ENCODE results near the gene CHRFAM7A. TPM values are rescaled to one million over a fixed set of nuclear protein-coding genes. Genes with fewer than 3 reads are reported as not detected.
A peak's percentile ranks its signal among the peaks of the same experiment; 100 is the strongest.
"Not testable (repeated sequence)": the region's sequence is repeated elsewhere in the genome, so short reads cannot be mapped to it uniquely, and the experiment has no call there.

The CHRFAM7A gene
- total and polyA plus RNA-seq, 7 donors = 0.13 to 0.43 (median 0.31) TPM; not detected in 2

GRCh38 chr15:30376375-30377081, 16.8 kb downstream of the CHRFAM7A start:
- DNase-seq; H3K4me3 ChIP-seq; intact Hi-C loops (cut with DNase I); H3K27ac ChIP-seq; H3K27me3 ChIP-seq (ENCODE audit: insufficient read depth in 3 of 3, low read length in 2 of 3); H3K9me3 ChIP-seq; ATAC-seq; H3K4me1 ChIP-seq; H3K36me3 ChIP-seq (ENCODE audit: insufficient read depth in 1 of 2, low read depth in 1 of 2): not testable (repeated sequence)
- no CpG with 5 or more reads among the region's 17 CpGs for WGBS, 3 donors

GRCh38 chr15:30375872-30376271, 17.5 kb downstream of the CHRFAM7A start:
- WGBS, 3 donors = 17 to 62% (median 52%) methylated on average over 2 to 4 of the region's 4 CpGs
- peak in 1 of 2 donors; percentile 14 for DNase-seq
- H3K27me3 ChIP-seq (ENCODE audit: insufficient read depth in 3 of 3, low read length in 2 of 3); H3K27ac ChIP-seq; intact Hi-C loops (cut with DNase I); H3K9me3 ChIP-seq; H3K36me3 ChIP-seq (ENCODE audit: insufficient read depth in 1 of 2, low read depth in 1 of 2); H3K4me1 ChIP-seq; H3K4me3 ChIP-seq; ATAC-seq: not testable (repeated sequence)

GRCh38 chr15:30374862-30375261, 18.5 kb downstream of the CHRFAM7A start:
- DNase-seq; intact Hi-C loops (cut with DNase I): not testable (repeated sequence)
- WGBS, 3 donors = 43 to 80% methylated on average over 1 to 3 of the region's 10 CpGs; no CpG with 5 or more reads in 1 of the 3 donors

DNA sequence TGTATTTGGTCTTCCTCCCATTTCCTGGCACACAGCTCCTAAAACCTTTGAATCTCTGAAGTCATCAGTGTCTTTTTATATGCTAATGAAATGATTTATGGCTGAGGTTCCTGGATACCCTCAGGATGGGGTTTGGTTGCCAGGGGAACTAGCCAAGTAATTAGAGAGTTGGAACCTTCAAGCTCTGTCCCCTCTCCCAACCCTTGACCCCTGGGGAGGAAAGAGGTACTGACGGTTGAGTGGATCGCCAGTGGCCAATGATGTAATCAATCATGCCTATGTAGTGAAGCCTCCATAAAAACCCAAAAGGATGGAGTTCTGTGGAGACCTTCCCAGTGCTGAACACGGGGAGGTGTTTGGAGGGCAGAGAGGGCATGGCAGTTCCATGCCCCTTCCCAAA, 25.1 kb downstream of the CHRFAM7A start:
- H3K27me3 ChIP-seq (ENCODE audit: insufficient read depth in 3 of 3, low read length in 2 of 3); H3K4me1 ChIP-seq; H3K36me3 ChIP-seq (ENCODE audit: insufficient read depth in 1 of 2, low read depth in 1 of 2); H3K4me3 ChIP-seq; ATAC-seq; H3K27ac ChIP-seq; intact Hi-C loops (cut with DNase I); DNase-seq; H3K9me3 ChIP-seq: not testable (repeated sequence)
- no CpG with 5 or more reads among the region's 3 CpGs for WGBS, 3 donors

More at GRCh38 chr15:30374862-30375261, 18.5 kb downstream of the CHRFAM7A start:
- not testable (repeated sequence) for H3K27me3 ChIP-seq (ENCODE audit: insufficient read depth in 3 of 3, low read length in 2 of 3); H3K9me3 ChIP-seq; ATAC-seq; H3K4me3 ChIP-seq; H3K36me3 ChIP-seq (ENCODE audit: insufficient read depth in 1 of 2, low read depth in 1 of 2); H3K27ac ChIP-seq; H3K4me1 ChIP-seq

GRCh38 chr15:30367246-30367645, 26.1 kb downstream of the CHRFAM7A start:
- DNase-seq = peak in 1 of 2 donors; percentile 41
- intact Hi-C loops (cut with DNase I); H3K9me3 ChIP-seq; ATAC-seq; H3K4me1 ChIP-seq; H3K4me3 ChIP-seq; H3K27me3 ChIP-seq (ENCODE audit: insufficient read depth in 3 of 3, low read length in 2 of 3); H3K36me3 ChIP-seq (ENCODE audit: insufficient read depth in 1 of 2, low read depth in 1 of 2); H3K27ac ChIP-seq: not testable (repeated sequence)
- WGBS, 3 donors = 93 to 97% (median 95%) methylated on average over 12 to 14 of the region's 17 CpGs

GRCh38 chr15:30361404-30361803, 31.9 kb downstream of the CHRFAM7A start:
- intact Hi-C loops (cut with DNase I); H3K27me3 ChIP-seq (ENCODE audit: insufficient read depth in 3 of 3, low read length in 2 of 3); H3K9me3 ChIP-seq; H3K36me3 ChIP-seq (ENCODE audit: insufficient read depth in 1 of 2, low read depth in 1 of 2); DNase-seq; H3K4me1 ChIP-seq; H3K27ac ChIP-seq; ATAC-seq; H3K4me3 ChIP-seq: not testable (repeated sequence)
- WGBS, 3 donors = 86 to 100% (median 87%) methylated on average over 1 to 2 of the region's 5 CpGs

GRCh38 chr15:30360990-30361389, 32.4 kb downstream of the CHRFAM7A start:
- intact Hi-C loops (cut with DNase I); ATAC-seq; H3K4me1 ChIP-seq; H3K27me3 ChIP-seq (ENCODE audit: insufficient read depth in 3 of 3, low read length in 2 of 3); H3K4me3 ChIP-seq; H3K27ac ChIP-seq; H3K36me3 ChIP-seq (ENCODE audit: insufficient read depth in 1 of 2, low read depth in 1 of 2); DNase-seq; H3K9me3 ChIP-seq: not testable (repeated sequence)
- WGBS, 3 donors = no CpG with 5 or more reads among the region's 2 CpGs

GRCh38 chr15:30355043-30355442, 38.3 kb downstream of the CHRFAM7A start:
- H3K27ac ChIP-seq; H3K4me1 ChIP-seq; H3K36me3 ChIP-seq (ENCODE audit: insufficient read depth in 1 of 2, low read depth in 1 of 2); ATAC-seq; DNase-seq; H3K27me3 ChIP-seq (ENCODE audit: insufficient read depth in 3 of 3, low read length in 2 of 3); H3K4me3 ChIP-seq; H3K9me3 ChIP-seq; intact Hi-C loops (cut with DNase I): not testable (repeated sequence)
- WGBS, 3 donors = 59 to 66% (median 66%) methylated on average over 3 of the region's 6 CpGs

GRCh38 chr15:30349803-30350202, 43.5 kb downstream of the CHRFAM7A start:
- H3K36me3 ChIP-seq (ENCODE audit: insufficient read depth in 1 of 2, low read depth in 1 of 2); H3K27me3 ChIP-seq (ENCODE audit: insufficient read depth in 3 of 3, low read length in 2 of 3); H3K4me1 ChIP-seq; H3K27ac ChIP-seq; DNase-seq; H3K4me3 ChIP-seq; ATAC-seq; H3K9me3 ChIP-seq; intact Hi-C loops (cut with DNase I): not testable (repeated sequence)
- WGBS, 3 donors = no CpG with 5 or more reads among the region's 5 CpGs

DNA sequence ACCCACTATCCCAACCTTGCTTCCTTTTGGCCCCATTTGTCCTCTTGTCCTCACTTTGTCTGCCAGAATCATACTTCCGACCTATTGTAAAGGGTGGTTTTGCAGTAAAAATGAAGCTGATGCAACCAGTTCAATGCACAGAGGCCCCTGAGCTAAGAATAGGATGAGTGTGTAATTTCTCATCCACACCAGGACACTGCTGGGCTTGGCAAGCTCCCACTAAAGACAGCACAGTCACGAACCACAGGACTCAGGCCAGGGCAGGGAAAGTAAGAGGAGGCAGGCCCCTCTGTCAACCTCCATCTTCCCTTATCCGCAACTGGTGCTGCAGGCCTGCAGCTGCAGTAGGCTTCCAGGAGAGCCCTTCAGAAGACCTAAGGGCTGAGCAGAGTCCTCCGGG, 56.8 kb downstream of the CHRFAM7A start:
- intact Hi-C loops (cut with DNase I) = not testable (repeated sequence)

DNA sequence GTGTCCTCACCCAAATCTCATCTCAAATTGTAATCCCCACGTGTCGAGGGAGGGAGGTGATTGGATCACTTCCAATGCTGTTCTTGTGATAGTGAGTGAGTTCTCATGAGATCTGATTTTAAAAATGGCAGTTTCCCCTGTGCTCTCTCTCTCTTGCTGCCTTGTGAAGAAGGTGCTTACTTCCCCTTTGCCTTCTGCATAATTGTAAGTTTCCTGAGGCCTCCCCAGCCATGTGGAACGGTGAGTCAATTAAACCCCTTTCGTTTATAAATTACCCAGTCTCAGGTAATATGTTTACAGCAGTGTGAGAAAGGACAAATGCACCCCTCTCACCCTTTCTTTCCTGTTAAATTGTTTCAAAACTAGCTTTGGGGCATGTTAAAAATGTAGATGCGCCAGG, 59.2 kb downstream of the CHRFAM7A start:
- ATAC-seq; intact Hi-C loops (cut with DNase I); H3K27ac ChIP-seq; H3K9me3 ChIP-seq; H3K36me3 ChIP-seq (ENCODE audit: insufficient read depth in 1 of 2, low read depth in 1 of 2); H3K4me3 ChIP-seq; H3K27me3 ChIP-seq (ENCODE audit: insufficient read depth in 3 of 3, low read length in 2 of 3); DNase-seq; H3K4me1 ChIP-seq: not testable (repeated sequence)
- WGBS, 3 donors = 37 to 45% (median 40%) methylated on average over 2 of the region's 5 CpGs

More for the DNA sequence above, 56.8 kb downstream of the CHRFAM7A start:
- not testable (repeated sequence) for H3K36me3 ChIP-seq (ENCODE audit: insufficient read depth in 1 of 2, low read depth in 1 of 2); H3K27me3 ChIP-seq (ENCODE audit: insufficient read depth in 3 of 3, low read length in 2 of 3); ATAC-seq; H3K4me3 ChIP-seq; H3K9me3 ChIP-seq; H3K27ac ChIP-seq; DNase-seq; H3K4me1 ChIP-seq
- no CpG with 5 or more reads among the region's 4 CpGs for WGBS, 3 donors

- H3K27me3 ChIP-seq (ENCODE audit: insufficient read depth in 3 of 3, low read length in 2 of 3); H3K36me3 ChIP-seq (ENCODE audit: insufficient read depth in 1 of 2, low read depth in 1 of 2); H3K9me3 ChIP-seq; H3K27ac ChIP-seq; intact Hi-C loops (cut with DNase I); H3K4me3 ChIP-seq; ATAC-seq; H3K4me1 ChIP-seq; DNase-seq: not testable (repeated sequence)
- 82 to 88% (median 84%) methylated on average over 13 of the region's 13 CpGs for WGBS, 3 donors
Observed at GRCh38 chr15:30326145-30326544, 67.2 kb downstream of the CHRFAM7A start.

Measured in psoas muscle (tissue), 8 donors.